Mesenchymal stem cell (in vitro differentiated cells and primary cell): ENCODE data around the gene ACSS1.

Experiments used
- DNase-seq: peaks from one replicate; pipeline ENCODE4 v3.0.0-alpha.2; 2013
- H2AFZ ChIP-seq: one replicate; pipeline ENCODE4 v1.6.1; 2013; ENCODE audit warnings: low read depth, mild to moderate bottlenecking, control low read depth, inconsistent platforms, low read length, moderate library complexity
- H2AK5ac ChIP-seq: 2 replicates; pipeline ENCODE4 v1.6.1; 2013; ENCODE audit warnings: low read length, moderate library complexity, mild to moderate bottlenecking, inconsistent platforms; ENCODE audit not compliant: severe bottlenecking
- H2BK120ac ChIP-seq: one replicate; pipeline ENCODE4 v1.6.1; 2013; ENCODE audit warnings: low read depth, mild to moderate bottlenecking, inconsistent platforms, low read length, moderate library complexity
- H2BK12ac ChIP-seq, 2 experiments: one replicate each; pipeline ENCODE4 v1.6.1; 2013; ENCODE audit warnings: inconsistent platforms in 2 of 2, low read length in 2 of 2, mild to moderate bottlenecking in 2 of 2, moderate library complexity in 2 of 2, control low read depth in 1 of 2
- H2BK15ac ChIP-seq: one replicate; pipeline ENCODE4 v1.6.1; 2013; ENCODE audit warnings: mild to moderate bottlenecking, low read depth, inconsistent platforms; ENCODE audit not compliant: poor library complexity, severe bottlenecking
- H2BK5ac ChIP-seq: 2 replicates; pipeline ENCODE4 v1.6.1; 2013; ENCODE audit warnings: low read depth, mild to moderate bottlenecking, low read length, control low read depth, inconsistent platforms; ENCODE audit not compliant: poor library complexity, severe bottlenecking
- H3K14ac ChIP-seq, 2 experiments: one replicate each; pipeline ENCODE4 v1.6.1; 2013; ENCODE audit warnings: inconsistent platforms in 2 of 2, low read length in 2 of 2, control low read depth in 1 of 2, mild to moderate bottlenecking in 1 of 2, moderate library complexity in 1 of 2
- H3K18ac ChIP-seq, 2 experiments: one replicate each; pipeline ENCODE4 v1.6.1; 2013; ENCODE audit warnings: inconsistent platforms in 2 of 2, low read length in 2 of 2, control low read depth in 1 of 2, low read depth in 1 of 2, mild to moderate bottlenecking in 1 of 2
- H3K23ac ChIP-seq, 2 experiments: one replicate each; pipeline ENCODE4 v1.6.1; 2013; ENCODE audit warnings: inconsistent platforms in 2 of 2, low read length in 2 of 2, mild to moderate bottlenecking in 2 of 2, moderate library complexity in 2 of 2, control low read depth in 1 of 2
- H3K27ac ChIP-seq: 2 replicates; pipeline ENCODE4 v1.5.1; 2013; ENCODE audit warnings: mild to moderate bottlenecking, moderate library complexity, low read length, control low read depth, inconsistent platforms; ENCODE audit not compliant: poor library complexity, severe bottlenecking
- H3K27me3 ChIP-seq, 2 experiments: 2 replicates each; pipeline versions ENCODE4 v1.6.1 to v1.7.0; 2013; ENCODE audit warnings: low read length in 2 of 2, mild to moderate bottlenecking in 2 of 2, moderate library complexity in 2 of 2, control low read depth in 1 of 2, inconsistent platforms in 1 of 2; ENCODE audit not compliant: control insufficient read depth in 1 of 2, insufficient read depth in 1 of 2
- H3K36me3 ChIP-seq, 2 experiments: 2 replicates each; pipeline versions ENCODE4 v1.6.1 to v1.7.0; 2013; ENCODE audit warnings: low read length in 2 of 2, control low read depth in 1 of 2, inconsistent platforms in 1 of 2, low read depth in 1 of 2, mild to moderate bottlenecking in 1 of 2; ENCODE audit not compliant: insufficient read depth in 2 of 2, control insufficient read depth in 1 of 2
- H3K4ac ChIP-seq, 2 experiments: one replicate each; pipeline ENCODE4 v1.6.1; 2013; ENCODE audit warnings: inconsistent platforms in 2 of 2, low read length in 2 of 2, mild to moderate bottlenecking in 2 of 2, moderate library complexity in 2 of 2, control low read depth in 1 of 2, low read depth in 1 of 2
- H3K4me1 ChIP-seq: 2 replicates; pipeline ENCODE4 v1.6.1; 2013; ENCODE audit warnings: low read depth, low read length, control low read depth; ENCODE audit not compliant: control insufficient read depth, insufficient read depth
- H3K4me2 ChIP-seq: 2 replicates; pipeline ENCODE4 v1.6.1; 2013; ENCODE audit warnings: low read length, mild to moderate bottlenecking, inconsistent platforms; ENCODE audit not compliant: poor library complexity, severe bottlenecking
- H3K4me3 ChIP-seq, 2 experiments: 2 replicates each; pipeline versions ENCODE4 v1.5.1 to v1.7.0; 2013; ENCODE audit warnings: low read length in 2 of 2, mild to moderate bottlenecking in 2 of 2, control low read depth in 1 of 2, low read depth in 1 of 2; ENCODE audit not compliant: insufficient read depth in 1 of 2
- H3K79me1 ChIP-seq: replicated peaks from 2 replicates; pipeline ENCODE4 v1.6.1; 2013; ENCODE audit warnings: mild to moderate bottlenecking, control low read depth, low read length, inconsistent platforms; ENCODE audit not compliant: poor library complexity, severe bottlenecking
- H3K9ac ChIP-seq: 2 replicates; pipeline ENCODE4 v1.7.0; 2013; ENCODE audit warnings: mild to moderate bottlenecking, low read length, moderate library complexity
- H3K9me3 ChIP-seq: 2 replicates; pipeline ENCODE4 v1.7.0; 2013; ENCODE audit warnings: mild to moderate bottlenecking, low read length; ENCODE audit not compliant: control insufficient read depth
- H4K8ac ChIP-seq: one replicate; pipeline ENCODE4 v1.6.1; 2013; ENCODE audit warnings: inconsistent platforms, mild to moderate bottlenecking, low read length, moderate library complexity
- H4K91ac ChIP-seq: one replicate; pipeline ENCODE4 v1.6.1; 2013; ENCODE audit warnings: mild to moderate bottlenecking, low read length, inconsistent platforms
- WGBS: methylation state at CpG from one replicate; pipeline ENCODE4 v1.1.7; 2013; ENCODE audit warnings: mixed read lengths; 5-methylcytosine and 5-hydroxymethylcytosine counted together

The ACSS1 gene

GRCh38 chr20:24998121-24998520, 59.8 kb downstream of the ACSS1 start:
- Histone ChIP-seq H2AFZ (no peak overlapping the region), H4K8ac (no peak overlapping the region)

GRCh38 chr20:24996449-24997377, 61.2 kb downstream of the ACSS1 start:
- no peak overlapping the region for H3K27ac ChIP-seq
- H3K79me1 ChIP-seq: peaks cover 7% of the 10 kb centered on the region
- H4K91ac ChIP-seq: no peak overlapping the region
- H2BK15ac ChIP-seq: no peak overlapping the region
- H3K14ac ChIP-seq: no peak overlapping the region
- H3K4me1 ChIP-seq: peaks cover 16% of the 10 kb centered on the region
- H2BK12ac ChIP-seq: no peak overlapping the region
- no peak overlapping the region for H3K4me2 ChIP-seq
- H3K9me3 ChIP-seq: no peaks in the 10 kb centered on the region
- no peak overlapping the region for H3K4ac ChIP-seq
- H4K8ac ChIP-seq: no peak overlapping the region
- no peak overlapping the region for H3K9ac ChIP-seq
- DNase-seq: no peak
- no peak overlapping the region for H2BK5ac ChIP-seq
- peaks cover 0 to 18% of the 10 kb centered on the region in 2 experiments for H3K27me3 ChIP-seq
- H3K18ac ChIP-seq: no peak overlapping the region
- no peak overlapping the region for H3K4me3 ChIP-seq
- no peak overlapping the region for H2BK120ac ChIP-seq
- WGBS: 65% methylated on average over 9 of the region's 9 CpGs
- no peak overlapping the region for H2AK5ac ChIP-seq
- H3K23ac ChIP-seq: no peak overlapping the region
- H3K36me3 ChIP-seq: no peaks in the 10 kb centered on the region
- H2AFZ ChIP-seq: no peak overlapping the region

More at GRCh38 chr20:24998121-24998520, 59.8 kb downstream of the ACSS1 start:
- no peak overlapping the region for H3K9ac ChIP-seq
- H3K4me3 ChIP-seq: no peak overlapping the region
- H2BK12ac ChIP-seq: no peak overlapping the region
- no peaks in the 10 kb centered on the region for H3K36me3 ChIP-seq
- no peak overlapping the region for H2BK5ac ChIP-seq
- no peak overlapping the region for H3K4ac ChIP-seq
- no peak for DNase-seq
- no peak overlapping the region for H3K23ac ChIP-seq
- H3K79me1 ChIP-seq: no peaks in the 10 kb centered on the region
- 96% methylated on average over 2 of the region's 3 CpGs for WGBS
- no peak overlapping the region for H2BK120ac ChIP-seq
- no peak overlapping the region for H3K14ac ChIP-seq
- H3K27me3 ChIP-seq: peaks cover 0 to 18% of the 10 kb centered on the region in 2 experiments
- H3K4me2 ChIP-seq: no peak overlapping the region
- H3K27ac ChIP-seq: no peak overlapping the region
- no peak overlapping the region for H2BK15ac ChIP-seq
- no peak overlapping the region for H2AK5ac ChIP-seq
- peaks cover 16% of the 10 kb centered on the region for H3K4me1 ChIP-seq
- H4K91ac ChIP-seq: no peak overlapping the region
- peaks cover 4% of the 10 kb centered on the region for H3K9me3 ChIP-seq
- no peak overlapping the region for H3K18ac ChIP-seq

- peaks cover 18% of the 10 kb centered on the region for H3K4me1 ChIP-seq
Measured at GRCh38 chr20:24995741-24996448, 62.0 kb downstream of the ACSS1 start.

More at GRCh38 chr20:24995741-24996448, 62.0 kb downstream of the ACSS1 start:
- no peak overlapping the region for H2BK15ac ChIP-seq
- H3K27me3 ChIP-seq: peaks cover 0 to 18% of the 10 kb centered on the region in 2 experiments
- H3K4me3 ChIP-seq: no peak overlapping the region
- no peak overlapping the region for H3K4ac ChIP-seq
- H2BK12ac ChIP-seq: no peak overlapping the region
- DNase-seq: no peak
- H3K9ac ChIP-seq: no peak overlapping the region
- H3K23ac ChIP-seq: no peak overlapping the region
- H2BK5ac ChIP-seq: no peak overlapping the region
- no peak overlapping the region for H3K14ac ChIP-seq
- 79% methylated on average over 4 of the region's 9 CpGs for WGBS
- H4K91ac ChIP-seq: no peak overlapping the region
- no peak overlapping the region for H4K8ac ChIP-seq
- H3K27ac ChIP-seq: no peak overlapping the region
- peaks cover 11% of the 10 kb centered on the region for H3K79me1 ChIP-seq
- no peak overlapping the region for H2AFZ ChIP-seq
- H2BK120ac ChIP-seq: no peak overlapping the region
- no peaks in the 10 kb centered on the region for H3K9me3 ChIP-seq
- no peaks in the 10 kb centered on the region for H3K36me3 ChIP-seq
- H2AK5ac ChIP-seq: no peak overlapping the region
- H3K4me2 ChIP-seq: no peak overlapping the region
- H3K18ac ChIP-seq: no peak overlapping the region
